PFSK-1 (cell line): Measurements from ENCODE around the gene KDM2B.

ENCODE experiments used
- FOXP2 ChIP-seq: optimal IDR thresholded peaks from 2 replicates; pipeline ENCODE3; 2011; ENCODE audit warnings: borderline replicate concordance, control low read depth, inconsistent platforms; ENCODE audit not compliant: insufficient read depth; ENCODE audit errors: extremely low read length, extremely low read depth
- POLR2AphosphoS5 ChIP-seq: IDR thresholded peaks from 2 replicates; pipeline ENCODE4 v1.6.1; 2012; ENCODE audit warnings: low read depth, mild to moderate bottlenecking, control low read depth, low read length, moderate library complexity
- SIN3A ChIP-seq: IDR thresholded peaks from 2 replicates; pipeline ENCODE4 v1.6.1; 2012; ENCODE audit warnings: mild to moderate bottlenecking, low read length, moderate library complexity, borderline replicate concordance; ENCODE audit not compliant: insufficient read depth
- TAF1 ChIP-seq: IDR thresholded peaks from 2 replicates; pipeline ENCODE4 v1.6.1; 2012; ENCODE audit warnings: low read length, control low read depth, borderline replicate concordance; ENCODE audit not compliant: insufficient read depth
- TF ChIP-seq, protein P1 (sequence below), 2 experiments: IDR thresholded peaks; 2 replicates each; pipeline versions ENCODE4 v1.6.1 to v1.8.0; 2011 to 2012; ENCODE audit warnings: low read depth in 2 of 2, low read length in 2 of 2, control low read depth in 1 of 2, inconsistent platforms in 1 of 2, mild to moderate bottlenecking in 1 of 2, moderate library complexity in 1 of 2; ENCODE audit not compliant: insufficient read depth in 1 of 2

DNA sequence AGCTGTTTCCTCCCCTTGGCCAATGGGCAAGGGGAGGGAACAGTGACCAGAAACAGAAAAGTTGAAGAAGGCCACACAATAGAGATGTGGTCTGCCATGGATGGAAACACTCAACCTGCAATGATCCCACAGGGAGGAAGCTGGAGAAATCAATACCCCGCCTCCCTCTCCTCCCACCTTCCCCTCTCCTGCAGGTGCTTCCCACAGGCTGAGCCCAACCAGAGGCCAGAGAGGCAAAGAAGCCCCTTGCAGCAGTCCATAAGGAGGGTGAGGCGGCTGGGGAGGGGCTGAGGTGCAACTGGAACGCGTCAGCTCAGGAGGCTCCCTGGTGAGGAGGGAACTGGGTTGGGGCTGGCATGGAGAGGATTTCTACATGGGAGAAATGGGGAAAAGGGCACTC, 96.9 kb downstream of the KDM2B start:
- TF ChIP-seq, protein P1, sequence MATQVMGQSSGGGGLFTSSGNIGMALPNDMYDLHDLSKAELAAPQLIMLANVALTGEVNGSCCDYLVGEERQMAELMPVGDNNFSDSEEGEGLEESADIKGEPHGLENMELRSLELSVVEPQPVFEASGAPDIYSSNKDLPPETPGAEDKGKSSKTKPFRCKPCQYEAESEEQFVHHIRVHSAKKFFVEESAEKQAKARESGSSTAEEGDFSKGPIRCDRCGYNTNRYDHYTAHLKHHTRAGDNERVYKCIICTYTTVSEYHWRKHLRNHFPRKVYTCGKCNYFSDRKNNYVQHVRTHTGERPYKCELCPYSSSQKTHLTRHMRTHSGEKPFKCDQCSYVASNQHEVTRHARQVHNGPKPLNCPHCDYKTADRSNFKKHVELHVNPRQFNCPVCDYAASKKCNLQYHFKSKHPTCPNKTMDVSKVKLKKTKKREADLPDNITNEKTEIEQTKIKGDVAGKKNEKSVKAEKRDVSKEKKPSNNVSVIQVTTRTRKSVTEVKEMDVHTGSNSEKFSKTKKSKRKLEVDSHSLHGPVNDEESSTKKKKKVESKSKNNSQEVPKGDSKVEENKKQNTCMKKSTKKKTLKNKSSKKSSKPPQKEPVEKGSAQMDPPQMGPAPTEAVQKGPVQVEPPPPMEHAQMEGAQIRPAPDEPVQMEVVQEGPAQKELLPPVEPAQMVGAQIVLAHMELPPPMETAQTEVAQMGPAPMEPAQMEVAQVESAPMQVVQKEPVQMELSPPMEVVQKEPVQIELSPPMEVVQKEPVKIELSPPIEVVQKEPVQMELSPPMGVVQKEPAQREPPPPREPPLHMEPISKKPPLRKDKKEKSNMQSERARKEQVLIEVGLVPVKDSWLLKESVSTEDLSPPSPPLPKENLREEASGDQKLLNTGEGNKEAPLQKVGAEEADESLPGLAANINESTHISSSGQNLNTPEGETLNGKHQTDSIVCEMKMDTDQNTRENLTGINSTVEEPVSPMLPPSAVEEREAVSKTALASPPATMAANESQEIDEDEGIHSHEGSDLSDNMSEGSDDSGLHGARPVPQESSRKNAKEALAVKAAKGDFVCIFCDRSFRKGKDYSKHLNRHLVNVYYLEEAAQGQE (IDR thresholded peaks at IDR 0.05; ENCODE audit: insufficient read depth in 1 of 2, low read depth in 2 of 2, low read length in 2 of 2), result no peak
- TF ChIP-seq SIN3A, result no peak
- no peak for TF ChIP-seq POLR2AphosphoS5
- no peak for TF ChIP-seq TAF1
- TF ChIP-seq FOXP2, result no peak
